Activated CD8-positive, alpha-beta memory T cell treated with anti-CD3 and anti-CD28 coated beads for 4 hours (primary cell): ENCODE data around the gene CASP1.

Source experiments
- DNase-seq, 2 donors: peaks; one replicate each; pipeline ENCODE4 v3.0.0-alpha.2; 2020; ENCODE audit warnings: low read depth in 2 of 2

Gene CASP1

GRCh38 chr11:104984808-104985207 lies 50.1 kb downstream of the CASP1 start:
- no peak for DNase-seq

DNA sequence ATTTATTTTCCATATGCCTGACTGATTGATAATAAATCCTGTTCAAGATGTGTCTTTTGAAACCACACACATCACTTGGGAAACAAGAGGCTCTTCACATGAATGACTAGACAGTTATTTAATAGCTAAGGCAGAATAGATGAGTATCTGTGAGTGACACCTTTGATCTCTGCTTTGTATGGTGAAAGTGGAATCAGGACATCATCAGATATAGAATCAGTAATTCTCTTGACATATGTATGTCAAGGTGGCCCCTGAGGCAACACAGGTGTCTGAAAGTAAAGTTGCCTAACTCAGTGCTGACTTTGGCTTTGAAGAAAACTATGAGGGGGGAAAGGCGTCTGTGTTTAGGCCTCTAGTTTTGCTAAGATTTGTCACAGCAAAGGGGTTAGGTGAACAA lies 55.1 kb downstream of the CASP1 start:
- no peak for DNase-seq
